SK-N-SH treated with all-trans-retinoic acid at 6 μM for 48 hours (cell line): ENCODE measurements around the gene CGB8.
A peak's percentile ranks its signal among the peaks of the same experiment; 100 is the strongest.
"Not testable (repeated sequence)": the region's sequence is repeated elsewhere in the genome, so short reads cannot be mapped to it uniquely, and the experiment has no call there.

ENCODE experiments used
- ATAC-seq: fragments of 200-7000 bp; cut with Tn5 transposase; 3 replicates; pipeline ENCODE4 v1.9.1; 2020; ENCODE audit warnings: mild to moderate bottlenecking, moderate library complexity
- BACH2 ChIP-seq: fragments of 250-450 bp; sonication (Bioruptor Pico); IDR thresholded peaks from 2 replicates; pipeline ENCODE4 v1.9.0; 2021; ENCODE audit warnings: mild to moderate bottlenecking, borderline replicate concordance
- CREB5 ChIP-seq: fragments of 250-450 bp; sonication (Bioruptor Pico); IDR thresholded peaks from 2 replicates; pipeline ENCODE4 v1.5.1; 2020; ENCODE audit warnings: low read depth, mild to moderate bottlenecking, moderate library complexity
- CSRNP3 ChIP-seq: fragments of 250-450 bp; sonication (Bioruptor Pico); IDR thresholded peaks from 2 replicates; pipeline ENCODE4 v1.5.1; 2021; ENCODE audit warnings: mild to moderate bottlenecking, moderate library complexity
- ESRRG ChIP-seq: fragments of 250-450 bp; sonication (Bioruptor Pico); IDR thresholded peaks from 2 replicates; pipeline ENCODE4 v1.6.1; 2021; ENCODE audit warnings: mild to moderate bottlenecking
- GLIS3 ChIP-seq: fragments of 250-450 bp; sonication (Bioruptor Pico); IDR thresholded peaks from 2 replicates; pipeline ENCODE4 v1.5.0; 2020; ENCODE audit warnings: mild to moderate bottlenecking, moderate library complexity
- OSR1 ChIP-seq: fragments of 250-450 bp; sonication (Bioruptor Pico); IDR thresholded peaks from 2 replicates; pipeline ENCODE4 v1.8.0; 2022; ENCODE audit warnings: moderate library complexity, mild to moderate bottlenecking, inconsistent platforms
- SNAI2 ChIP-seq: fragments of 250-450 bp; sonication (Bioruptor Pico); IDR thresholded peaks from 2 replicates; pipeline ENCODE4 v1.5.0; 2020; ENCODE audit warnings: mild to moderate bottlenecking, moderate library complexity
- TCF4 ChIP-seq: fragments of 250-450 bp; sonication (Bioruptor Pico); IDR thresholded peaks from 2 replicates; pipeline ENCODE4 v1.8.0; 2021; ENCODE audit warnings: mild to moderate bottlenecking, moderate library complexity, borderline replicate concordance
- TOX ChIP-seq: fragments of 250-450 bp; sonication (Bioruptor Pico); IDR thresholded peaks from 2 replicates; pipeline ENCODE4 v1.8.0; 2021; ENCODE audit warnings: mild to moderate bottlenecking, moderate library complexity, borderline replicate concordance
- ZC3H10 ChIP-seq: fragments of 250-450 bp; sonication (Bioruptor Pico); IDR thresholded peaks from 2 replicates; pipeline ENCODE4 v1.5.1; 2021; ENCODE audit warnings: mild to moderate bottlenecking, moderate library complexity
- ZFP30 ChIP-seq: fragments of 450-650 bp; formaldehyde crosslinking; IDR thresholded peaks from 2 replicates; pipeline ENCODE4 v1.5.0; 2022; ENCODE audit warnings: mild to moderate bottlenecking, moderate library complexity
- ZNF8 ChIP-seq: fragments of 450-650 bp; formaldehyde crosslinking; IDR thresholded peaks from 2 replicates; pipeline ENCODE4 v1.5.0; 2020; ENCODE audit warnings: mild to moderate bottlenecking, moderate library complexity
- TF ChIP-seq, protein P1 (sequence below): fragments of 250-450 bp; sonication (Bioruptor Pico); IDR thresholded peaks from 2 replicates; pipeline ENCODE4 v1.5.0; 2020; ENCODE audit warnings: mild to moderate bottlenecking, moderate library complexity
- TF ChIP-seq, protein P2 (sequence below): fragments of 250-450 bp; sonication (Bioruptor Pico); IDR thresholded peaks from 2 replicates; pipeline ENCODE4 v1.8.0; 2021; ENCODE audit warnings: low read depth, mild to moderate bottlenecking, moderate library complexity, borderline replicate concordance

The CGB8 gene

GRCh38 chr19:49049011-49049410, at the start of gene CGB8:
Gene CGB8, minus strand, starts transcription at chr19:49049111. Its CDS starts 372 bp downstream, at chr19:49048739.
- ATAC-seq = not testable (repeated sequence)

GRCh38 chr19:49097453-49098288, 48.8 kb upstream of the CGB8 start:
- no peak for TF ChIP-seq CSRNP3 (CRISPR knock-in tag)
- TF ChIP-seq TCF4 (CRISPR knock-in tag) = no peak
- TF ChIP-seq, protein P1, sequence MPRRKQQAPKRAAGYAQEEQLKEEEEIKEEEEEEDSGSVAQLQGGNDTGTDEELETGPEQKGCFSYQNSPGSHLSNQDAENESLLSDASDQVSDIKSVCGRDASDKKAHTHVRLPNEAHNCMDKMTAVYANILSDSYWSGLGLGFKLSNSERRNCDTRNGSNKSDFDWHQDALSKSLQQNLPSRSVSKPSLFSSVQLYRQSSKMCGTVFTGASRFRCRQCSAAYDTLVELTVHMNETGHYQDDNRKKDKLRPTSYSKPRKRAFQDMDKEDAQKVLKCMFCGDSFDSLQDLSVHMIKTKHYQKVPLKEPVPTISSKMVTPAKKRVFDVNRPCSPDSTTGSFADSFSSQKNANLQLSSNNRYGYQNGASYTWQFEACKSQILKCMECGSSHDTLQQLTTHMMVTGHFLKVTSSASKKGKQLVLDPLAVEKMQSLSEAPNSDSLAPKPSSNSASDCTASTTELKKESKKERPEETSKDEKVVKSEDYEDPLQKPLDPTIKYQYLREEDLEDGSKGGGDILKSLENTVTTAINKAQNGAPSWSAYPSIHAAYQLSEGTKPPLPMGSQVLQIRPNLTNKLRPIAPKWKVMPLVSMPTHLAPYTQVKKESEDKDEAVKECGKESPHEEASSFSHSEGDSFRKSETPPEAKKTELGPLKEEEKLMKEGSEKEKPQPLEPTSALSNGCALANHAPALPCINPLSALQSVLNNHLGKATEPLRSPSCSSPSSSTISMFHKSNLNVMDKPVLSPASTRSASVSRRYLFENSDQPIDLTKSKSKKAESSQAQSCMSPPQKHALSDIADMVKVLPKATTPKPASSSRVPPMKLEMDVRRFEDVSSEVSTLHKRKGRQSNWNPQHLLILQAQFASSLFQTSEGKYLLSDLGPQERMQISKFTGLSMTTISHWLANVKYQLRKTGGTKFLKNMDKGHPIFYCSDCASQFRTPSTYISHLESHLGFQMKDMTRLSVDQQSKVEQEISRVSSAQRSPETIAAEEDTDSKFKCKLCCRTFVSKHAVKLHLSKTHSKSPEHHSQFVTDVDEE = no peak
- TF ChIP-seq GLIS3 (CRISPR knock-in tag) = no peak
- TF ChIP-seq OSR1 (CRISPR knock-in tag) = no peak
- TF ChIP-seq, all 23 proteins: peak for 0
- ATAC-seq = peak; percentile 86

DNA sequence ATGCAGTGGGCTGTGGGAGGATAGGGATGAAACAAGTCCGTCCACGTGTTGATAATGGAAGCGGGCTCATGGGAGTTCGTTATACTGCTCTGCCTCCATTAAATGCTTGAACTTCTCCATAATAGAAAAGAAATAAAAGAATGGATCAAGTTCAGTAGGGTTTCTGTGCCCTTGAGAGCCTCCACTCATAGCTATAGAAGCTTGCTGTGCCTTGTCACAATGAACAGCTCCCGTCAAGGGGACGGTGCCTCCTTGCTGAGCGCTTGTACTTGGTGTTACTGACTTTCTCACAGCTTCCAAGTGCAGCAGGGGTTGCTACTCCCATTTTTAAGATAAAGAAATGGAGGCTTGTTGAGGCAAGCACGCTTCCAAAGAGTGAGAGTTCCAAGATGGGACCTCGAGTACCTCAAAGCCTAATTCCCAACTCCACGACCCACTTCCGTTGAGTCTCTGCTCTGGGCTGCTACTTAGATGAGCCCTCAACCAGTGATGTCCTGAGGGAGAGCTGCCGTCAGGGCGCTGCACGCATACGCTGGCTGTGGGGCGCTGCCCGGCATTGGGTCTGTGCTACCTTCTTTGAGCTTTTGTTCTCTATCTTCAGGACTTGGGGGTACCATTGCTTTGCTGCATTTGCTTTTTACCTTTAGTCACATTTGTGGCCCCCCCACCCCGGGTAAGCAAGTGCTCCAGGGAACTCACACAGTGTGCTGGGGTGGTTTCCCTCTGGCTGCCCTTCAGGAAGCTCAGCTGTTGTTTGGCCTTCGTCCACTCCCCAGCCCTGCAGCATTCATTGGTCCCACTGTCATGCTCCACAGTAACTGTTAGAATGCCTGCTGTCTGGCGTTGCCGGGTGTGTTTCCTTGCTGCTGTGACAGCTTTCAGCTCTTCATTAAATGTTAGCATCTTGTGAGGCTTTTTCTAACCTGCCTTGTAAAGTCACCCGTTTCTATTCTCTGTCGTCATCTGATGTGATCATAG, 45.9 kb upstream of the CGB8 start:
- ATAC-seq = no peak
- no peak for TF ChIP-seq TOX

- TF ChIP-seq CREB5 (CRISPR knock-in tag) = no peak
- no peak for TF ChIP-seq CSRNP3 (CRISPR knock-in tag)
- no peak for TF ChIP-seq ESRRG
- ATAC-seq = no peak
Observed at GRCh38 chr19:49092686-49093085, 43.8 kb upstream of the CGB8 start.

- no peak for ATAC-seq
- TF ChIP-seq BACH2 (no peak), ZC3H10 (CRISPR knock-in tag) (no peak), ZNF8 (CRISPR knock-in tag) (no peak), CREB5 (CRISPR knock-in tag) (no peak), ZFP30 (CRISPR knock-in tag) (no peak), ESRRG (no peak), SNAI2 (no peak), CSRNP3 (CRISPR knock-in tag) (no peak)
- TF ChIP-seq, protein P1 = no peak
- TF ChIP-seq, protein P2, sequence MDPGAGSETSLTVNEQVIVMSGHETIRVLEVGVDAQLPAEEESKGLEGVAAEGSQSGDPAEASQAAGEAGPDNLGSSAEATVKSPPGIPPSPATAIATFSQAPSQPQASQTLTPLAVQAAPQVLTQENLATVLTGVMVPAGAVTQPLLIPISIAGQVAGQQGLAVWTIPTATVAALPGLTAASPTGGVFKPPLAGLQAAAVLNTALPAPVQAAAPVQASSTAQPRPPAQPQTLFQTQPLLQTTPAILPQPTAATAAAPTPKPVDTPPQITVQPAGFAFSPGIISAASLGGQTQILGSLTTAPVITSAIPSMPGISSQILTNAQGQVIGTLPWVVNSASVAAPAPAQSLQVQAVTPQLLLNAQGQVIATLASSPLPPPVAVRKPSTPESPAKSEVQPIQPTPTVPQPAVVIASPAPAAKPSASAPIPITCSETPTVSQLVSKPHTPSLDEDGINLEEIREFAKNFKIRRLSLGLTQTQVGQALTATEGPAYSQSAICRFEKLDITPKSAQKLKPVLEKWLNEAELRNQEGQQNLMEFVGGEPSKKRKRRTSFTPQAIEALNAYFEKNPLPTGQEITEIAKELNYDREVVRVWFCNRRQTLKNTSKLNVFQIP (CRISPR knock-in tag) = no peak
Observed at GRCh38 chr19:49091391-49092038, 42.6 kb upstream of the CGB8 start.
